RPMI8226 (cell line): Measurements from ENCODE around the gene SLC26A8.
"Not testable (repeated sequence)": the region's sequence is repeated elsewhere in the genome, so short reads cannot be mapped to it uniquely, and the experiment has no call there.

Experiments used
- DNase-seq: peaks from one replicate; pipeline ENCODE4 v3.0.0-alpha.2; 2015

The SLC26A8 gene

GRCh38 chr6:35909571-35909970, 114.9 kb downstream of the SLC26A8 start:
- DNase-seq: not testable (repeated sequence)

- DNase-seq: not testable (repeated sequence)
Measured at GRCh38 chr6:35908753-35909401, 115.6 kb downstream of the SLC26A8 start.

GRCh38 chr6:35907750-35908149, 116.7 kb downstream of the SLC26A8 start:
- DNase-seq: no peak

- DNase-seq: no peak
Measured at GRCh38 chr6:35906499-35906846, 118.0 kb downstream of the SLC26A8 start.

- DNase-seq: no peak
Measured at GRCh38 chr6:35905841-35906498, 118.5 kb downstream of the SLC26A8 start.

GRCh38 chr6:35905141-35905785, 119.2 kb downstream of the SLC26A8 start:
- DNase-seq: no peak

GRCh38 chr6:35903679-35904078, 120.8 kb downstream of the SLC26A8 start:
- no peak for DNase-seq

- no peak for DNase-seq
Measured at GRCh38 chr6:35900448-35900847, 124.0 kb downstream of the SLC26A8 start.

GRCh38 chr6:35898003-35898402, 126.4 kb downstream of the SLC26A8 start:
- DNase-seq: no peak

GRCh38 chr6:35897486-35897885, 127.0 kb downstream of the SLC26A8 start:
- DNase-seq: no peak

GRCh38 chr6:35897036-35897435, 127.4 kb downstream of the SLC26A8 start:
- no peak for DNase-seq

GRCh38 chr6:35896228-35896627, 128.2 kb downstream of the SLC26A8 start:
- no peak for DNase-seq

- no peak for DNase-seq
Measured at GRCh38 chr6:35895560-35895959, 128.9 kb downstream of the SLC26A8 start.

- DNase-seq: no peak
Measured at GRCh38 chr6:35894776-35895175, 129.7 kb downstream of the SLC26A8 start.
